Measurements from ENCODE around the gene CASP2. TPM values are rescaled to one million over a fixed set of nuclear protein-coding genes. Genes with fewer than 3 reads are reported as not detected.

Gene CASP2
- total RNA-seq, 1 experiment from 2014 or later = 65.3 TPM

GRCh38 chr7:143295870-143296269 is 7.7 kb downstream of the CASP2 start:
- Histone ChIP-seq H3K56ac (ENCODE audit: insufficient read length, low read depth, low read length) (no peak overlapping the region), H2BK120ac (ENCODE audit: low read depth, low read length, poor library complexity, severe bottlenecking) (no peak overlapping the region), H3K23me2 (ENCODE audit: insufficient read length, low read depth, low read length, poor library complexity, severe bottlenecking) (no peaks in the 10 kb centered on the region), H4K8ac (replicated peaks; ENCODE audit: insufficient read length, low read depth, low read length) (no peak overlapping the region), H3K14ac (ENCODE audit: insufficient read depth, low read length) (no peak overlapping the region), H3T11ph (ENCODE audit: low read length) (no peak overlapping the region), H2AFZ (ENCODE audit: low read length) (no peak overlapping the region), H3K4me1 (ENCODE audit: insufficient read depth, low read length) (no peaks in the 10 kb centered on the region), H3K4ac (ENCODE audit: low read depth, low read length) (no peak overlapping the region), H4K20me1 (ENCODE audit: control insufficient read depth, insufficient read depth, insufficient read length) (no peaks in the 10 kb centered on the region), H2BK5ac (ENCODE audit: insufficient read length, low read length) (no peak overlapping the region), H3K9ac (ENCODE audit: extremely low read depth, insufficient read length, low read length) (no peak overlapping the region), H4K5ac (ENCODE audit: insufficient read length, low read depth, low read length) (no peak overlapping the region), H2BK20ac (ENCODE audit: low read depth, low read length, poor library complexity, severe bottlenecking) (no peak overlapping the region), H2BK15ac (ENCODE audit: low read depth, low read length) (no peak overlapping the region), H3K79me2 (ENCODE audit: insufficient read depth, low read length) (0 out of 2 replicates have a peak, but pooled peaks cover 2% of the 10 kb centered on the region), H3K18ac (ENCODE audit: insufficient read length, low read depth, low read length) (no peak overlapping the region), H4K91ac (ENCODE audit: insufficient read length, low read depth, low read length) (no peak overlapping the region), H3K4me2 (ENCODE audit: insufficient read depth, insufficient read length, low read length) (no peak overlapping the region), H3K79me1 (ENCODE audit: insufficient read depth, low read depth, low read length, poor library complexity, severe bottlenecking) (no peaks in the 10 kb centered on the region), H3K27me3 (ENCODE audit: insufficient read depth, low read length) (no peaks in the 10 kb centered on the region), H2BK12ac (ENCODE audit: insufficient read length, low read depth, low read length) (no peak overlapping the region), H3K23ac (ENCODE audit: insufficient read length, low read depth, low read length) (no peak overlapping the region), H3K27ac (ENCODE audit: insufficient read length, low read depth, low read length) (no peak overlapping the region), H3K9me3 (ENCODE audit: control insufficient read depth, low read depth, low read length) (no peaks in the 10 kb centered on the region), H2AK5ac (ENCODE audit: insufficient read length, low read length) (no peak overlapping the region)
- Mint-ChIP-seq H3K27ac (no peak overlapping the region), H3K4me3 (no peak overlapping the region), H3K27me3 (ENCODE audit: low read depth) (no peaks in the 10 kb centered on the region; the same call in 1 of the 2 replicates), H3K36me3 (ENCODE audit: insufficient read depth in 1 of 3, low read depth in 3 of 3) (peaks cover 72 to 95% (median 95%) of the 10 kb centered on the region in 3 experiments), H3K9me3 (no peaks in the 10 kb centered on the region), H3K4me1 (no peaks in the 10 kb centered on the region)
- no peak for DNase-seq
- no peak for TF ChIP-seq CTCF (conservative IDR thresholded peaks at IDR 0.05)
